ENCODE data around the gene ITGA2. TPM values are rescaled to one million over a fixed set of nuclear protein-coding genes. Genes with fewer than 3 reads are reported as not detected.

ITGA2 gene
- total RNA-seq, 1 experiment from 2014 or later: 30.1 TPM

GRCh38 chr5:52988335-52989024 is 672 bp upstream of the ITGA2 start:
- DNase-seq (ENCODE audit: low read depth): no peak

GRCh38 chr5:52989781-52990527 is 802 bp downstream of the ITGA2 start:
- DNase-seq (ENCODE audit: low read depth): peak; percentile 60

DNA sequence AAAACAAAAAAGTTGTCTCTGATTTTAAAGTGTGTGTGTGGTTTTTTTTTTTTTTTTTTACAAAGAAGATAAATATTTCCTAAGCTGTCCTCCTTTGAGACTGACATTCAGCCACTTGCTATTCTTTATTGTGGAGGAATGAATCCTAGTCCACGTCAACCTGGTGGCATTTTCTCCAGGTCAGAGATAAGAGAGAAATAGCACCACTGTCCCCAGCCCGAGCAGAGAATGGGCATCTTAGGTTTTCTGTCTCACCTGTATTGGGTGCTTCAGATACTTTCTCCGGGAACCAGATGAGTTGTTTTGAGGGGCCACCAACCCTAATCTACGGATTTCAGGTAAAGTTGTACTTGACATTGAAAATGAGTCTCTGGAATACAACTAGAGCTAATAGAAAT is 1.4 kb downstream of the ITGA2 start:
- DNase-seq (ENCODE audit: low read depth): no peak

- no peak for DNase-seq (ENCODE audit: low read depth)
Observed at GRCh38 chr5:52993367-52993766, 4.2 kb downstream of the ITGA2 start.

DNA sequence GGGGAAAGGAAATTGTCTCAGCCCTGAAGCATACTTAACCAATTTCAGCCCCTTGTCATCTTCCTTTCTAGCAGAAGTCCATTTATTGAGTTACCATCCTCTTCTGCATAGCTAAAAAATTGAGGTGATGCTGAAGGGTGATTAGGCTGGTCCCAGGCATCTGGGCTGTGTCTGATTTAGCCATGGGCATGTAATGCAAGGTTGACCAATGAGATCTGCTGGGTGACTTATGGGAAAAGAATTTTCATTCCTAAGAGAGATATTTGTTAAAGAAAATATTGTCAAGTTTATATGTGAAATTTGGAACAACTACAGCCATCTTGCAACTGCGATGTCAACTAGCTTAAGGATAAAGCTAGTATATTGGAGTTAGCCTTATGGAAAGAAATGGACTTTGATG is 5.1 kb downstream of the ITGA2 start:
- peak; percentile 37 for DNase-seq (ENCODE audit: low read depth)

- no peak for DNase-seq (ENCODE audit: low read depth)
Observed at GRCh38 chr5:52995095-52995494, 5.9 kb downstream of the ITGA2 start.

- no peak for DNase-seq (ENCODE audit: low read depth)
Observed at GRCh38 chr5:52995914-52996313, 6.8 kb downstream of the ITGA2 start.

- DNase-seq (ENCODE audit: low read depth): no peak
Observed at GRCh38 chr5:52996979-52997378, 7.8 kb downstream of the ITGA2 start.

DNA sequence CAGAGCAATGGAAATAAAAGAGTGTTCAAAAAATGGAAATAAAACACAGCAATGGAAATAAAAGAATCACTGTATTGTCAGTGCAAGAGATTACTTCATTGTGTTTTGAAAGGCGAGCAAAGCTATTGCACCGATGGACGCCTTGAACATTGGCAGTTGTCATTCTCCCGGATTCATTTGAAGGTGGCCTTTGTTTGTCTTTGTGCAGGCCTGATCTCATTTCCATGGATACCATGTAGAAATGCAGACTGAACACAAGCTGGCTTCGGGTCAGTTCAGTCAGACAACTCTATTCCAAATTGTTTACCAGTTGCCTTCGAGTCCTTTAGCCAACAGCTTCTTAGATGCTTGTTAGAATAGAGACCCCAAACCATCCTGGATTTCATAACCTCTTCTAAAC is 8.3 kb downstream of the ITGA2 start:
- peak; percentile 51 for DNase-seq (ENCODE audit: low read depth)

- DNase-seq (ENCODE audit: low read depth): no peak
Observed at GRCh38 chr5:52998552-52999313, 9.6 kb downstream of the ITGA2 start.

DNA sequence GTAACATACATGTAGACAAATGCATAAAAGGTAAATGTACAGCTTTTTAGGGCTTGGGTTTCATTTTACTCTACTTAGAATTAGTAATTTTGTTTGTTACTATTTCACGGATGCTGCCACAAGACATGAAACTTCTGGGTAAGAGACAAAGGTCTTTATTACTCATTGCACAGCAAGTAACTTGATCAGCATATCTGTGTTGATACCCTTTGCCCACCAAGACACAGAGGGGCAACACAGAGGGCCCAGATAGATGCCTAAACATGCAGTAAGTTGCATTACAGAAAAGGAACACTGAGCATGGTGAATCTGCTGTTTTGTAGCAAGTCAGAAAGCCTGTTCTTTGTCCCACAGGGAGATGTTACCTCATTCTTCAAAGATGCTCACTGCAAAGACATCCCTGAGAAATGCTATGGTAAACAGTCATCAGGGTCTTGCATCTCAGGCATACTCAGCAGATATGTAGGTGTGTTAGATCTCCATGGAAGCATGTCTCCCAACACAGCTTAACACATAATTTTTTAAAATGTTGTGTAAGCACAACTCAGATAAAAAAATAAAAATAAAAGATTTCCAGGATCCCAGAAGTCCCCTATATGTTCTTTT is 10.3 kb downstream of the ITGA2 start:
- peak; percentile 38 for DNase-seq (ENCODE audit: low read depth)

DNA sequence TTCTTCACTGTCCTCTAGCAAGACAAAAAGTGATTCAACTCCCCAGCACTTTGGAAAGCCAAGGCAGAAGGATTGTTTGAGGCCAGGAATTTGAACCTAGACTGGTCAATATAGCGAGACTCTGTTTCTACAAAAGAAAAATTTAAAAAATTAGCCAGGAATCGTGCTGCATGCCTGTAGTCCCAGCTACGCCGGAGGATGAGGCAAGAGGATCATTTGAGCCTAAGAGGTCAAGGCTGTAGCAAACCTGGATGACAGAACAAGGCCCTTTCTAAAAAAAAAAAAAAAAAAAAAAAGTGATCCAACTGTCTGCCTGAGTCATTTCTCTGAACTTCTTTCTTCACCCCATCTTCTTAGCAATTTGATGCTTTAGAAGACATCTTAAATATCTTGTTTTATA is 12.4 kb downstream of the ITGA2 start:
- DNase-seq (ENCODE audit: low read depth): no peak

GRCh38 chr5:53002491-53002890 is 13.3 kb downstream of the ITGA2 start:
- no peak for DNase-seq (ENCODE audit: low read depth)

DNA sequence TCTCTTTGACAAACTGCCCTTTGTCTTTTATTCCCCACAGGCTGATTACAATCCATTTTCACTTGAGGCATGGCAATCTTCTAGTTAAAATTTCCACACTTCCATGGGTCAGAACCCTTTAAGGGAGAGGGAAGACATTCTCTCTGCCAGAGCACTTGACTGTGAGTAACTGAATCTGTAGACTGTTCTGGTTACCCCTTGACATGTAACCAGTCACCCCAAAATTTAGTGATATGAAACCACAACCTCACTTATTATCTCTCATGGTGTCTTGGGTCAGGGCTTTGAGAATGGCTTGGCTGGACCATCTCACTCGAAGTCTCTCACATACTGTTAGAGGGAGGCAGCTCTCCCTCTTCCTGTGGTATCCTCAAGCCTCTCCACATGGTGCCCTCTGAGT is 14.0 kb downstream of the ITGA2 start:
- no peak for DNase-seq (ENCODE audit: low read depth)

GRCh38 chr5:53006911-53007890 is 18.0 kb downstream of the ITGA2 start:
- no peak for DNase-seq (ENCODE audit: low read depth)

DNA sequence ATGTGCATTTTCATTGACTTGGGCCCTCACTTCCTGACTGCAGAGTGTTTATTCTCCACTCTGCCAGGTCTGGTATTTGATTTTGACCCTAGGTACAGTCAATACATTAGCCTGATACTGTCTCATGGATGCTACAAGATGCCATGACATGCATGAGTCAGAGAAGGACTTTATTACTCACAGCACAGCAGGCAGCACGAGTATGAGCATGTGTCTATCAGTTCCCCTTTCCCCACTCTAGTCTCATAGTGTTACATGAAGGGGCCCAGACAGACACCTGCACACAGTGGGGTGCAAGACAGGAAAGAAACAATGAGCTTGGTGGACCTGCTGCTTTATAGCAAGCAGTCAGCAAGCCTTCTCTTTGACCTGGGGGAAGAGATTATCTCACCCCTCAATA is 19.6 kb downstream of the ITGA2 start:
- DNase-seq (ENCODE audit: low read depth): peak; percentile 75

DNA sequence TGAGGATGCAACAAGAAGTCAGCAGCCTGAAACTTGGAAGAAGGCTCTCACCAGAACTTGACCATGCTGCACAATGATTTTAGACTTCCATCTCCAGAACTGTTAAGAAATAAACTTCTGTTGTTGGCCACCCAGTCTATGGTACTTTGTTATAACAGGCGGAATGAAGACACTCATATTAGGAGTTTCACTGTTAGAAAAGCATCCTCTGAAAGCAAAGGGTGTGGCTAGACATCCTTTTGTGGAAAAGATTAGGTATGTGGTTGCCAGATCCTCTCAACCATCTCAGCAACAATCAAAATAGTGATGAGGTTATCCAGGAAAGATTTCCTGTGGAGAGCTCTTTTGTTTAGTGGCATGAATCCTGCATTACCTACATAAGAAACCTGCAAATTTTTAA is 20.7 kb downstream of the ITGA2 start:
- no peak for DNase-seq (ENCODE audit: low read depth)

DNA sequence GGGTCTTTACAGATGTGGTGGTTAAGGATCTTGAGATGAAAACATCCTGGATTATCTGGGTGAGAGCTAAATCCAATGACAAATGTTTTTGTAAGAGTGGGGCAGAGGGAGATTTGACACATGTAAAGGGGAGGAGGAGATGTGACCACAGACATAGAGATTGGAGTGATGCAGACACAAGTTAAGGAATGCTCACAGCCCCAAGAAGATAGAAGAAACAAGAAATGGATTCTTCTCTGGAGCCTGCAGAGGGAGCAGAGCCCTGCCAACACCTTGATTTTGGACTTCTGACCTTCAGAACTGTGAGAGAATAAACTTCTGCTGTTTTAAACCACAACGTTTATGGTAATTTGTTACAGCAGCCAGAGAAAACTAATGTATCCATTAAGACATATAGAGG is 21.7 kb downstream of the ITGA2 start:
- peak; percentile 61 for DNase-seq (ENCODE audit: low read depth)

DNA sequence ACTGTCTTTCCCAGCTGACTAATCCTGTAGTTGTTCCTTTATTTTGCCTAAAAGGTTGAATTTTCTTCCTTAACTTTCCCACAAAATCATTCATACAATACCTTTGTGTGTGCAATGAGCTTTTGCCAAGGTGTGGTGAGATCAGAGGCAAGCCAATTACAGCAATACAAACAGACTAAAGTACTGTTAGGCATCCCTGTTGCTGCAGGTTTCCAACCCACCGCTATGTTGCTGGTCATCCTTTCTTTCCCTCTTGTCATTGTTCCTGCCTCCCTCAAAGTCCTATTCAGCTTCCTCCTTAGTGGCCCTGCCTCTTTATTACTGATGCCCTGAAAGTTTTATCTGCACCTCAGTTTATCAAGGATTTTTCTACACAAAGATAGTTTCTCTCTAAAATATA is 22.1 kb downstream of the ITGA2 start:
- DNase-seq (ENCODE audit: low read depth): no peak

- no peak for DNase-seq (ENCODE audit: low read depth)
Observed at GRCh38 chr5:53013857-53014256, 24.7 kb downstream of the ITGA2 start.

- no peak for DNase-seq (ENCODE audit: low read depth)
Observed at GRCh38 chr5:53017383-53017782, 28.2 kb downstream of the ITGA2 start.

Data from M059J (cell line).